Measurements from ENCODE around the gene AMH.

GRCh38 chr19:2255982-2256685 lies 7.0 kb downstream of the AMH start, which contains the start of gene JSRP1:
- no peak for TF ChIP-seq CTCF (IDR thresholded peaks at IDR 0.05)
- no peak for TF ChIP-seq POLR2A (IDR thresholded peaks at IDR 0.05)
- no peak for TF ChIP-seq POLR2AphosphoS5 (IDR thresholded peaks at IDR 0.05)
